Keratinocyte (primary cell): ENCODE results near the gene TNS3. TPM values are rescaled to one million over a fixed set of nuclear protein-coding genes. Genes with fewer than 3 reads are reported as not detected.

Source experiments
- DNase-seq: peaks from one replicate; pipeline ENCODE4 v3.0.0-alpha.2; 2011; ENCODE audit warnings: low read depth, missing footprints, low spot score
- FAIRE-seq: peaks from 2 replicates; lab custom pipeline; 2011; peaks lifted over from hg19 to GRCh38; lab: Jason Lieb, UNC
- H2AFZ ChIP-seq: 2 replicates; pipeline ENCODE4 v1.6.0; 2012; ENCODE audit warnings: low read length, control low read depth, inconsistent platforms; ENCODE audit not compliant: control insufficient read depth
- H3K27ac ChIP-seq: 2 replicates; pipeline ENCODE4 v1.5.1; 2011; ENCODE audit warnings: low read length; ENCODE audit not compliant: control insufficient read depth, insufficient read depth
- H3K27me3 ChIP-seq: 3 replicates; pipeline ENCODE4 v1.6.0; 2011; ENCODE audit warnings: low read length; ENCODE audit not compliant: control insufficient read depth, insufficient read depth; ENCODE audit errors: extremely low read depth
- H3K36me3 ChIP-seq, 2 experiments: 2 replicates in 1 of 2; 3 replicates in 1 of 2; pipeline ENCODE4 v1.5.1; 2011; ENCODE audit warnings: low read length in 2 of 2, mild to moderate bottlenecking in 1 of 2; ENCODE audit not compliant: control insufficient read depth in 2 of 2, insufficient read depth in 2 of 2; ENCODE audit errors: extremely low read depth in 1 of 2
- H3K4me1 ChIP-seq: 3 replicates; pipeline ENCODE4 v1.5.1; 2011; ENCODE audit warnings: low read length; ENCODE audit not compliant: control insufficient read depth, insufficient read depth; ENCODE audit errors: extremely low read depth
- H3K4me2 ChIP-seq: 3 replicates; pipeline ENCODE4 v1.6.0; 2011; ENCODE audit warnings: low read depth, low read length; ENCODE audit not compliant: control insufficient read depth, insufficient read depth; ENCODE audit errors: extremely low read depth
- H3K4me3 ChIP-seq, 3 experiments: fragments of 200-600 bp in 1 of 3; sonication (generic) in 1 of 3; 2 replicates in 2 of 3; 3 replicates in 1 of 3; pipeline ENCODE4 v1.5.1; 2011 to 2016; ENCODE audit warnings: low read length in 3 of 3, mild to moderate bottlenecking in 3 of 3, control low read depth in 2 of 3, inconsistent platforms in 1 of 3, low read depth in 1 of 3, mixed read lengths in 1 of 3, mixed run types in 1 of 3, moderate library complexity in 1 of 3; ENCODE audit not compliant: control insufficient read depth in 2 of 3, insufficient read depth in 2 of 3; ENCODE audit errors: extremely low read depth in 1 of 3
- H3K79me2 ChIP-seq: 2 replicates; pipeline ENCODE4 v1.6.0; 2012; ENCODE audit warnings: low read length; ENCODE audit not compliant: control insufficient read depth, insufficient read depth
- H3K9ac ChIP-seq: 3 replicates; pipeline ENCODE4 v1.6.0; 2011; ENCODE audit warnings: low read length; ENCODE audit not compliant: control insufficient read depth, insufficient read depth; ENCODE audit errors: extremely low read depth
- H3K9me1 ChIP-seq: 3 replicates; pipeline ENCODE4 v1.6.0; 2011; ENCODE audit warnings: low read length; ENCODE audit not compliant: control insufficient read depth, insufficient read depth; ENCODE audit errors: extremely low read depth
- H3K9me3 ChIP-seq: 2 replicates; pipeline ENCODE4 v1.5.1; 2012; ENCODE audit warnings: low read depth, low read length; ENCODE audit not compliant: control insufficient read depth
- H4K20me1 ChIP-seq: 3 replicates; pipeline ENCODE4 v1.6.0; 2011; ENCODE audit warnings: low read length; ENCODE audit not compliant: control insufficient read depth, insufficient read depth; ENCODE audit errors: extremely low read depth
- CTCF ChIP-seq, 3 experiments: IDR thresholded peaks in 1 of 3; conservative IDR thresholded peaks in 1 of 3; optimal IDR thresholded peaks in 1 of 3; 2 replicates in 2 of 3; 3 replicates in 1 of 3; pipeline versions ENCODE3 to v1.5.1; 2011; ENCODE audit warnings: low read length in 3 of 3, mild to moderate bottlenecking in 3 of 3, moderate library complexity in 2 of 3, control low read depth in 1 of 3, inconsistent platforms in 1 of 3; ENCODE audit not compliant: insufficient read depth in 2 of 3; ENCODE audit errors: extremely low read depth in 1 of 3
- EZH2 ChIP-seq: IDR thresholded peaks from one replicate; pipeline ENCODE4 v1.6.1; 2012; ENCODE audit warnings: inconsistent platforms, mild to moderate bottlenecking, low read length, moderate library complexity
- dilution Hi-C: fragments of 300-500 bp; cut with MboI; formaldehyde crosslinking; loops from one replicate; pipeline ENCODE4 v1.7.0; 2020; ENCODE audit warnings: low sequenced_read_pairs; ENCODE audit not compliant: extremely low pct_ligation_motif_present
- polyA plus RNA-seq, 5 experiments: library from polyadenylated mRNA; depleted of rRNA in 3 of 5; stranded (reverse) in 3 of 5; stranded (forward) in 1 of 5; unstranded in 1 of 5; fragments of >200 nt; gene quantifications; 1 replicate in 1 of 5; 2 replicates in 3 of 5; 3 replicates in 1 of 5; pipeline versions ENCODE4 v1.2.1 to v1.2.3, GENCODE V29; 2011 to 2012; ENCODE audit warnings: missing spikeins in 2 of 5, low read depth in 1 of 5, low replicate concordance in 1 of 5

TNS3 gene
- polyA plus RNA-seq, 1 donor (not counting 4 experiments of a cell fraction or from before 2014, with no cell fraction given): 3.9 TPM

- H3K27ac ChIP-seq: no peak overlapping the region
- no peaks in the 10 kb centered on the region for H3K79me2 ChIP-seq
- H3K27me3 ChIP-seq: peaks cover 7% of the 10 kb centered on the region
- no peaks in the 10 kb centered on the region for H3K9me3 ChIP-seq
- no peaks in the 10 kb centered on the region for H3K36me3 ChIP-seq
- H3K9me1 ChIP-seq: no peaks in the 10 kb centered on the region
- no peak overlapping the region for H3K4me2 ChIP-seq
- no peak overlapping the region for H3K4me3 ChIP-seq
- FAIRE-seq (no peak), DNase-seq (no peak)
- H4K20me1 ChIP-seq: peaks cover 5% of the 10 kb centered on the region
- TF ChIP-seq CTCF (optimal IDR thresholded peaks at IDR 0.05 in 1 of 3, IDR thresholded peaks at IDR 0.05 in 1 of 3, conservative IDR thresholded peaks at IDR 0.05 in 1 of 3; ENCODE audit: extremely low read depth in 1 of 3, insufficient read depth in 2 of 3, low read length in 3 of 3): no peak
- no peak for TF ChIP-seq EZH2
- peaks cover 6% of the 10 kb centered on the region for H3K4me1 ChIP-seq
- no peak overlapping the region for H2AFZ ChIP-seq
- dilution Hi-C loops: no loop called here
- H3K9ac ChIP-seq: no peak overlapping the region
These were observed 123.9 kb downstream of the TNS3 start for GRCh38 chr7:47458057-47458456.

- dilution Hi-C loops: no loop called here
- Histone ChIP-seq H3K4me2 (no peak overlapping the region), H3K27ac (no peak overlapping the region), H3K9ac (no peak overlapping the region), H4K20me1 (peaks cover 1% of the 10 kb centered on the region), H3K79me2 (no peaks in the 10 kb centered on the region), H3K4me1 (peaks cover 11% of the 10 kb centered on the region), H3K4me3 (no peak overlapping the region), H3K27me3 (peaks cover 6% of the 10 kb centered on the region), H3K36me3 (no peaks in the 10 kb centered on the region), H2AFZ (no peak overlapping the region), H3K9me1 (no peaks in the 10 kb centered on the region), H3K9me3 (no peaks in the 10 kb centered on the region)
- DNase-seq (no peak), FAIRE-seq (no peak)
- TF ChIP-seq CTCF (optimal IDR thresholded peaks at IDR 0.05 in 1 of 3, IDR thresholded peaks at IDR 0.05 in 1 of 3, conservative IDR thresholded peaks at IDR 0.05 in 1 of 3; ENCODE audit: extremely low read depth in 1 of 3, insufficient read depth in 2 of 3, low read length in 3 of 3) (no peak), EZH2 (no peak)
These were observed 125.5 kb downstream of the TNS3 start for GRCh38 chr7:47456210-47456955.
